Thyroid gland (tissue), 4 donors: Measurements from ENCODE around the gene TOP3A. TPM values are rescaled to one million over a fixed set of nuclear protein-coding genes. Genes with fewer than 3 reads are reported as not detected.

Source experiments
- DNase-seq, 2 donors: peaks; one replicate each; pipeline ENCODE4 v3.0.0-alpha.2; 2019
- H3K27ac ChIP-seq, 3 donors: fragments of 200-600 bp; sonication (generic); 1 replicate in 2 of 3; 2 replicates in 1 of 3; pipeline ENCODE4 v1.5.1; 2016 to 2019; ENCODE audit warnings: mild to moderate bottlenecking in 1 of 3, moderate library complexity in 1 of 3
- H3K27me3 ChIP-seq: fragments of 200-600 bp; sonication (generic); one replicate; pipeline ENCODE4 v1.5.1; 2019
- H3K36me3 ChIP-seq, 2 donors: fragments of 200-600 bp; sonication (generic); one replicate each; pipeline ENCODE4 v1.5.1; 2016 to 2019
- H3K4me1 ChIP-seq, 2 donors: fragments of 200-600 bp; sonication (generic); one replicate each; pipeline ENCODE4 v1.5.1; 2017 to 2019
- H3K4me3 ChIP-seq, 3 donors: fragments of 200-600 bp; sonication (generic); replicated peaks in 1 of 3; 1 replicate in 2 of 3; 2 replicates in 1 of 3; pipeline ENCODE4 v1.5.1; 2016; ENCODE audit warnings: mild to moderate bottlenecking in 1 of 3
- H3K9me3 ChIP-seq: fragments of 200-600 bp; sonication (generic); one replicate; pipeline ENCODE4 v1.5.1; 2017
- CTCF ChIP-seq, 6 experiments: fragments of 200-600 bp in 3 of 6; fragments of 450-650 bp in 3 of 6; sonication (generic) in 3 of 6; IDR thresholded peaks; one replicate each; pipeline ENCODE4 v1.5.1; 2016 to 2019; ENCODE audit warnings: antibody characterized with exemption in 6 of 6, mild to moderate bottlenecking in 2 of 6, inconsistent platforms in 1 of 6, moderate library complexity in 1 of 6
- POLR2A ChIP-seq, 2 donors: fragments of 450-650 bp; IDR thresholded peaks; one replicate each; pipeline ENCODE4 v1.6.1; 2017; ENCODE audit warnings: antibody characterized with exemption in 2 of 2, mild to moderate bottlenecking in 2 of 2, moderate library complexity in 1 of 2
- WGBS, 2 donors: methylation state at CpG; one replicate each; pipeline ENCODE4 v1.1.5; 2017; 5-methylcytosine and 5-hydroxymethylcytosine counted together
- intact Hi-C: fragments of 100-400 bp; cut with DNase I; formaldehyde crosslinking; loops from one replicate; pipeline ENCODE4 v1.15.1; 2023
- total RNA-seq, 4 donors: library from RNA; depleted of rRNA; stranded (reverse); fragments of >200 nt; gene quantifications; one replicate each; pipeline ENCODE4 v1.2.3, GENCODE V29; 2016

Gene TOP3A
- total RNA-seq, 4 donors from 2014 or later: 31.3 to 34.5 (median 32.5) TPM

GRCh38 chr17:18328643-18329204 lies 13.9 kb upstream of the TOP3A start:
- H3K9me3 ChIP-seq: no peaks in the 10 kb centered on the region
- intact Hi-C loops: no loop called here
- no peak overlapping the region for H3K4me3 ChIP-seq
- no peak for DNase-seq
- 91 to 97% methylated on average over 3 to 9 of the region's 9 CpGs for WGBS, 2 donors
- TF ChIP-seq POLR2A (IDR thresholded peaks at IDR 0.05): no peak
- TF ChIP-seq CTCF (IDR thresholded peaks at IDR 0.05): no peak
- no peaks in the 10 kb centered on the region for H3K4me1 ChIP-seq
- no peaks in the 10 kb centered on the region for H3K27me3 ChIP-seq
- H3K27ac ChIP-seq: no peak overlapping the region
- peaks cover 41 to 72% of the 10 kb centered on the region in 2 donors for H3K36me3 ChIP-seq

- intact Hi-C loops: no loop called here
- peaks cover 45 to 76% of the 10 kb centered on the region in 2 donors for H3K36me3 ChIP-seq
- WGBS, 2 donors: 94 to 95% methylated on average over 10 of the region's 10 CpGs
Observed at GRCh38 chr17:18327556-18327955, 12.8 kb upstream of the TOP3A start.

GRCh38 chr17:18327093-18327492 lies 12.3 kb upstream of the TOP3A start:
- no peak overlapping the region for H3K27ac ChIP-seq
- H3K4me3 ChIP-seq: no peak overlapping the region
- H3K4me1 ChIP-seq: no peaks in the 10 kb centered on the region
- no peaks in the 10 kb centered on the region for H3K9me3 ChIP-seq
- no peaks in the 10 kb centered on the region for H3K27me3 ChIP-seq
- DNase-seq: no peak
- 35 to 75% methylated on average over 2 of the region's 2 CpGs for WGBS, 2 donors
- intact Hi-C loops: no loop called here
- no peak for TF ChIP-seq CTCF (IDR thresholded peaks at IDR 0.05)
- no peak for TF ChIP-seq POLR2A (IDR thresholded peaks at IDR 0.05)
- H3K36me3 ChIP-seq: peaks cover 42 to 74% of the 10 kb centered on the region in 2 donors

More at GRCh38 chr17:18327556-18327955, 12.8 kb upstream of the TOP3A start:
- Histone ChIP-seq H3K27ac (no peak overlapping the region), H3K9me3 (no peaks in the 10 kb centered on the region), H3K4me1 (no peaks in the 10 kb centered on the region), H3K27me3 (no peaks in the 10 kb centered on the region), H3K4me3 (no peak overlapping the region)
- TF ChIP-seq POLR2A (IDR thresholded peaks at IDR 0.05): no peak
- no peak for TF ChIP-seq CTCF (IDR thresholded peaks at IDR 0.05)
- no peak for DNase-seq

GRCh38 chr17:18326572-18326971 lies 11.8 kb upstream of the TOP3A start:
- DNase-seq: no peak
- peaks cover 42 to 69% of the 10 kb centered on the region in 2 donors for H3K36me3 ChIP-seq
- H3K4me3 ChIP-seq: no peak overlapping the region
- peaks cover 0 to 5% of the 10 kb centered on the region in 2 donors for H3K4me1 ChIP-seq
- no peaks in the 10 kb centered on the region for H3K27me3 ChIP-seq
- no peak overlapping the region for H3K27ac ChIP-seq
- no peak for TF ChIP-seq POLR2A (IDR thresholded peaks at IDR 0.05)
- no peak for TF ChIP-seq CTCF (IDR thresholded peaks at IDR 0.05)
- WGBS, 2 donors: 92 to 98% methylated on average over 5 to 6 of the region's 6 CpGs
- intact Hi-C loops: no loop called here
- no peaks in the 10 kb centered on the region for H3K9me3 ChIP-seq

- no peaks in the 10 kb centered on the region for H3K27me3 ChIP-seq
- no peak overlapping the region for H3K27ac ChIP-seq
- H3K4me3 ChIP-seq: no peak overlapping the region
- peaks cover 40 to 64% of the 10 kb centered on the region in 2 donors for H3K36me3 ChIP-seq
- TF ChIP-seq POLR2A (IDR thresholded peaks at IDR 0.05) (no peak), CTCF (IDR thresholded peaks at IDR 0.05) (no peak)
- no peaks in the 10 kb centered on the region for H3K9me3 ChIP-seq
- intact Hi-C loops: no loop called here
- H3K4me1 ChIP-seq: peaks cover 0 to 7% of the 10 kb centered on the region in 2 donors
- no peak for DNase-seq
- WGBS, 2 donors: 95 to 98% methylated on average over 2 of the region's 2 CpGs
Observed at GRCh38 chr17:18326039-18326438, 11.2 kb upstream of the TOP3A start.
